ENCODE data around the gene GCN1. TPM values are rescaled to one million over a fixed set of nuclear protein-coding genes. Genes with fewer than 3 reads are reported as not detected.

The GCN1 gene
- total RNA-seq, 4 donors from 2014 or later, result 62.0 to 310 (median 101) TPM

DNA sequence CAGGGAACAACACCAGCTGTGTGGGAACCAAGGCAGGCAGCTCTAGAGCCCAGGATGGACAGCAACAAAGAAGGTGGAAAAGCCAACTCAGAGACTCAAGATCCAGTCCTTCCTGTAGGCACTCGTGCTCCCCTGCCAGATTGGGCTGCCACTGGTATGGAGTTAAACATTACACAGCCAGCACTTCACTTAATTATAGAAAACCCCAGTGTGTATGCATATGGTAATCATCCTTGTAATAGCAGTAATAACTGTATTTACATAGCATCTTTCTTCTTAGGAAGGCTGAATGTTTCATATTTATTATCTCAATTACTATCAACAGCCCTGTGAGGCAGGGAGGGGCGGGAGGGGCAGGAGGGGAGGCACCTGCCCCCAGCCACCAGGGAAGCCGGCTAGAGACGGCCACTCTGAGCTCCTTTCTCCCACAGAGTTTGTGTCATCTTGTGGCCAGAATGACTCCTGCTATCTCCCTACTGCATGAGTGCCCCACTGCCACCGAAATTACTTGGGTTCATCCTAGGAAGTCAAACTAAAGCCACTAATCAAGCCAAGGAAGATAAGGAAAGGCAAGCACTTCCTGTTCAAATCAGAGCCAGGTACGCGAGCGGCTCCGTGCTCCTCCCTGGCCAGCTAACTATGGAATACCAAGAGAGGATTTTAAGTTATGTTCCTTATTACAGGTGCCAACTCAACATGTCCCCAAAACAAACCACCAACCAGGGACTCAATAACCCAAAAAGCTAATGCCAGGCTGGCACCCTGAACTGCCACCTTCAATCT, 62.3 kb downstream of the GCN1 start:
- 74% methylated on average over 9 of the region's 9 CpGs for WGBS
- H3K4me3 ChIP-seq, result no peak overlapping the region
- DNase-seq (ENCODE audit: low spot score in 2 of 2), result no peak

GRCh38 chr12:120131116-120131515, 63.4 kb downstream of the GCN1 start:
- no peak for DNase-seq (ENCODE audit: low spot score in 2 of 2)
- Histone ChIP-seq H3K27me3 (no peaks in the 10 kb centered on the region), H3K4me1 (no peaks in the 10 kb centered on the region), H3K4me3 (no peak overlapping the region), H3K27ac (no peak overlapping the region), H3K36me3 (peaks cover 100% of the 10 kb centered on the region), H3K9me3 (no peaks in the 10 kb centered on the region)
- no peak for TF ChIP-seq EP300 (IDR thresholded peaks at IDR 0.05)
- no peak for TF ChIP-seq POLR2A (IDR thresholded peaks at IDR 0.05)
- no peak for TF ChIP-seq CTCF (IDR thresholded peaks at IDR 0.05)
- no peak for TF ChIP-seq POLR2AphosphoS5 (IDR thresholded peaks at IDR 0.05)
- WGBS, result 100% methylated on average over 5 of the region's 15 CpGs

More for the DNA sequence above, 62.3 kb downstream of the GCN1 start:
- no peaks in the 10 kb centered on the region for H3K4me1 ChIP-seq
- TF ChIP-seq CTCF (IDR thresholded peaks at IDR 0.05) (no peak), POLR2AphosphoS5 (IDR thresholded peaks at IDR 0.05) (no peak), EP300 (IDR thresholded peaks at IDR 0.05) (no peak), POLR2A (IDR thresholded peaks at IDR 0.05) (no peak)
- H3K27me3 ChIP-seq, result no peaks in the 10 kb centered on the region
- H3K36me3 ChIP-seq, result peaks cover 100% of the 10 kb centered on the region
- no peak overlapping the region for H3K27ac ChIP-seq
- H3K9me3 ChIP-seq, result no peaks in the 10 kb centered on the region

DNA sequence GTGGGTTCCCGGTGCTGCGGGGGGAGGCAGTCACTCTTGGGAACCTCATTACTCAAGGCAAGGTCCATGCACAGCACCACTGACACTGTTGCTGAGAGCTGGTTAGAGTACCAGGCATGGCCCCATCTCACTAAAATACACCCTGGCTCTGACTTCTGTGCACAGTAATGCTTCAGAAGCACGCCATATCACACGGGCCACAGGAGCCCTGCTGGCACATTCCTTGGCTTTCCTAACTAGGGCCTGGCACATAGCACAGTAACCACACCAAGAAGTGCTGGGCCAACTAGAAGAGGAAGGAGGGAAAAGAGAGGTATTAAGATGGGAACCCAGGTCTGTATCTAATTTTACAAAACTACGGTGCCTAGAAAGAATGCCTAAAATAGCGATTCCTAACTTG, 64.5 kb downstream of the GCN1 start:
- Histone ChIP-seq H3K27ac (no peak overlapping the region), H3K4me1 (no peaks in the 10 kb centered on the region), H3K27me3 (no peaks in the 10 kb centered on the region), H3K36me3 (peaks cover 89% of the 10 kb centered on the region), H3K9me3 (no peaks in the 10 kb centered on the region), H3K4me3 (no peak overlapping the region)
- no peak for TF ChIP-seq EP300 (IDR thresholded peaks at IDR 0.05)
- TF ChIP-seq CTCF (IDR thresholded peaks at IDR 0.05), result no peak
- TF ChIP-seq POLR2A (IDR thresholded peaks at IDR 0.05), result no peak
- TF ChIP-seq POLR2AphosphoS5 (IDR thresholded peaks at IDR 0.05), result no peak
- 78% methylated on average over 4 of the region's 6 CpGs for WGBS
- DNase-seq (ENCODE audit: low spot score in 2 of 2), result no peak

DNA sequence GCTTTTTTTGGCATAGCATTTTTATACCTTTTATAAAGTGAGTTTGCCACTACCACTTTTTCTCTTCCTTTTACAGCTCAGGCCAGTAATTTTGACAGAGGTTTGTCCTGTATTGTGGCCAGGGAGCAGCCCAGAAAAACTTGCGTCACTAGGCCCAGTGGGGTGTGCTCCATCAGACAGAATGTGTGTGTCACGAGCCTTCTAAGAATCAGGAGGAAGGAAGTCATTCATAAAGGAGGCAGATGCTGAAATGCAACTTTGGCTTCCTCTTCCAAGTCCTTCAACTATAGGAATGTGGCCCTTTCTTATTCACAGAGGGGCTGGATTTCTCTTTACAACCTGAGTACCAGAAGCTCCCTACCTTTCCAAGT, 67.9 kb downstream of the GCN1 start:
- TF ChIP-seq POLR2AphosphoS5 (IDR thresholded peaks at IDR 0.05) (no peak), EP300 (IDR thresholded peaks at IDR 0.05) (no peak), CTCF (IDR thresholded peaks at IDR 0.05) (no peak), POLR2A (IDR thresholded peaks at IDR 0.05) (no peak)
- DNase-seq (ENCODE audit: low spot score in 2 of 2), result no peak
- Histone ChIP-seq H3K9me3 (no peaks in the 10 kb centered on the region), H3K4me1 (no peaks in the 10 kb centered on the region), H3K36me3 (peaks cover 55% of the 10 kb centered on the region), H3K27ac (peak overlapping the region; percentile 37), H3K27me3 (no peaks in the 10 kb centered on the region), H3K4me3 (no peak overlapping the region)
- WGBS, result 34% methylated on average over 2 of the region's 2 CpGs

DNA sequence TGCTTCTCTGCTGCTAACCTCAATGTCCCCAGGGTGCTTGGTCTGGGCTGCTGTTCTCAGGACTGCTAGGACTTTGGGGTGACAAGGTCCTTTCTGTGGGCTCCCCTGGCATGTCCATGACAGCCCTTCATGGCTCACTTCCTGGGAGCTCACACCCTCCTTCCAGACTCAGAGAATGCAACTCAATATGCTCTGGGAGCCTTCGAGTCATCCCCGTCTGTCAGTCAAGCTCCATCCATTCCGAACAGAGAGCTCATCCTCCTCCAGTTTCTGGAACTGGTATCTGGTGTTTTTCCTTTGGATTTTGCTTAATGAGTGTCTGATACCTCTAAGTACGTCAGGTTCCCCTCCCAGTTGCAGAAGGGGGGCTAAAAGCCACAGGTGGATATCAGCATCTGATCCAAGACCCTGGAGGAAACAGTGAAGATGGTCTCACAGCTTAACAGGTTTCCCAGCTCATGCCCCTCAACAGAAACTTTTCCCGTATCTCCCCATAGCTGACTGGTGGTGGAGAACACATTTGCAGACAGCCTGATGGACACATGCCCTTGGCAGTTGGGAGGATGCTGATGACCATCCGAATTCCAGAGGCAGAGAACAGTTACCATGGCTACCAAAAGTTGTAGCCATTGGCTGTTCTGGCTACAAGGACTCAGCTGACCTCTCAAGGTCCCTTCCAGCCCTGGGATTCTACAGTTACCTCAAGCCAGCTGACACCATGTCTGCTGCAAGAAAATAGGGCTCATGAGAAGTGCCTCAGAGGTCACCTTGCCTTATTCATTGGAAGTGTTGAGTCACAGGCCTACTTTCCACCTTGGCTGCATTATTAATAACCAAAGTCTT, 68.5 kb downstream of the GCN1 start:
- no peak for TF ChIP-seq CTCF (IDR thresholded peaks at IDR 0.05)
- TF ChIP-seq POLR2AphosphoS5 (IDR thresholded peaks at IDR 0.05), result no peak
- TF ChIP-seq EP300 (IDR thresholded peaks at IDR 0.05), result no peak
- TF ChIP-seq POLR2A (IDR thresholded peaks at IDR 0.05), result no peak
- no peak for DNase-seq (ENCODE audit: low spot score in 2 of 2)
- WGBS, result 83% methylated on average over 4 of the region's 6 CpGs
- peaks cover 49% of the 10 kb centered on the region for H3K36me3 ChIP-seq
- peak overlapping the region; percentile 37 for H3K27ac ChIP-seq
- no peak overlapping the region for H3K4me3 ChIP-seq
- H3K27me3 ChIP-seq, result no peaks in the 10 kb centered on the region
- no peaks in the 10 kb centered on the region for H3K9me3 ChIP-seq
- no peaks in the 10 kb centered on the region for H3K4me1 ChIP-seq
